Astrocyte of the cerebellum (primary cell): ENCODE results near the gene KIF22.

Experiments
- DNase-seq: peaks from one replicate; pipeline ENCODE4 v3.0.0-alpha.2; 2011; ENCODE audit warnings: low read depth
- H3K4me3 ChIP-seq: 2 replicates; pipeline ENCODE4 v1.5.1; 2011; ENCODE audit warnings: mild to moderate bottlenecking, low read depth, low read length, moderate library complexity
- in situ Hi-C: cut with HindIII; loops from 2 replicates; pipeline ENCODE4 v1.10.0; 2017; ENCODE audit warnings: low sequenced_read_pairs
- TF ChIP-seq, protein P1 (sequence below): IDR thresholded peaks from 2 replicates; pipeline ENCODE4 v1.5.1; 2012; ENCODE audit warnings: low read length, low read depth, moderate library complexity, mild to moderate bottlenecking; ENCODE audit errors: missing control alignments

The KIF22 gene

GRCh38 chr16:29812754-29813643 lies 22.4 kb downstream of the KIF22 start:
- TF ChIP-seq, protein P1, sequence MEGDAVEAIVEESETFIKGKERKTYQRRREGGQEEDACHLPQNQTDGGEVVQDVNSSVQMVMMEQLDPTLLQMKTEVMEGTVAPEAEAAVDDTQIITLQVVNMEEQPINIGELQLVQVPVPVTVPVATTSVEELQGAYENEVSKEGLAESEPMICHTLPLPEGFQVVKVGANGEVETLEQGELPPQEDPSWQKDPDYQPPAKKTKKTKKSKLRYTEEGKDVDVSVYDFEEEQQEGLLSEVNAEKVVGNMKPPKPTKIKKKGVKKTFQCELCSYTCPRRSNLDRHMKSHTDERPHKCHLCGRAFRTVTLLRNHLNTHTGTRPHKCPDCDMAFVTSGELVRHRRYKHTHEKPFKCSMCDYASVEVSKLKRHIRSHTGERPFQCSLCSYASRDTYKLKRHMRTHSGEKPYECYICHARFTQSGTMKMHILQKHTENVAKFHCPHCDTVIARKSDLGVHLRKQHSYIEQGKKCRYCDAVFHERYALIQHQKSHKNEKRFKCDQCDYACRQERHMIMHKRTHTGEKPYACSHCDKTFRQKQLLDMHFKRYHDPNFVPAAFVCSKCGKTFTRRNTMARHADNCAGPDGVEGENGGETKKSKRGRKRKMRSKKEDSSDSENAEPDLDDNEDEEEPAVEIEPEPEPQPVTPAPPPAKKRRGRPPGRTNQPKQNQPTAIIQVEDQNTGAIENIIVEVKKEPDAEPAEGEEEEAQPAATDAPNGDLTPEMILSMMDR: no peak
- in situ Hi-C loops: no loop called here
- H3K4me3 ChIP-seq: peak overlapping the region; percentile 62
- no peak for DNase-seq

- H3K4me3 ChIP-seq: peak overlapping the region; percentile 62
- TF ChIP-seq, protein P1: no peak
- in situ Hi-C loops: no loop called here
- DNase-seq: no peak
These were observed 23.4 kb downstream of the KIF22 start for GRCh38 chr16:29813644-29814562.

GRCh38 chr16:29814592-29814991 lies 24.0 kb downstream of the KIF22 start:
- TF ChIP-seq, protein P1: no peak
- in situ Hi-C loops: no loop called here
- no peak for DNase-seq
- H3K4me3 ChIP-seq: no peak overlapping the region

- DNase-seq: no peak
- peak overlapping the region; percentile 77 for H3K4me3 ChIP-seq
- in situ Hi-C loops: no loop called here
- TF ChIP-seq, protein P1: no peak
These were observed 24.6 kb downstream of the KIF22 start for GRCh38 chr16:29815032-29815721.

- DNase-seq: peak; percentile 99
- H3K4me3 ChIP-seq: peak within 1 kb of the TSS; percentile 77
- TF ChIP-seq, protein P1: peak; percentile 89
- in situ Hi-C loops: no loop called here
These were observed 25.5 kb downstream of the KIF22 start, which contains the start of gene PAGR1 for GRCh38 chr16:29815793-29816693. TSS of gene PAGR1 (plus strand) at chr16:29816152. CDS start at chr16:29816526, 374 bp downstream.
